Large intestine (tissue), 3 donors: ENCODE measurements around the gene SETBP1. TPM values are rescaled to one million over a fixed set of nuclear protein-coding genes. Genes with fewer than 3 reads are reported as not detected.

ENCODE experiments used
- DNase-seq, 2 donors: peaks; one replicate each; pipeline versions ENCODE4 v3.0.0 to v3.0.0-alpha.2; 2013
- H3K27ac ChIP-seq: one replicate; pipeline ENCODE4 v1.5.1; 2013; ENCODE audit warnings: low read length
- H3K27me3 ChIP-seq: 2 replicates; pipeline ENCODE4 v1.6.1; 2013; ENCODE audit warnings: low read length; ENCODE audit not compliant: control insufficient read depth, insufficient read depth
- H3K36me3 ChIP-seq: 2 replicates; pipeline ENCODE4 v1.6.1; 2013; ENCODE audit warnings: low read length; ENCODE audit not compliant: control insufficient read depth, insufficient read depth
- H3K4me1 ChIP-seq: one replicate; pipeline ENCODE4 v1.6.1; 2013; ENCODE audit warnings: low read length; ENCODE audit not compliant: control insufficient read depth, insufficient read depth
- H3K4me3 ChIP-seq: one replicate; pipeline ENCODE4 v1.5.1; 2013; ENCODE audit warnings: low read length
- H3K9me3 ChIP-seq: one replicate; pipeline ENCODE4 v1.6.1; 2013; ENCODE audit warnings: mild to moderate bottlenecking, low read depth, low read length, moderate library complexity; ENCODE audit not compliant: control insufficient read depth
- WGBS: methylation state at CpG from one replicate; pipeline ENCODE4 v1.1.5; 2013; ENCODE audit warnings: low lambda C conversion rate; ENCODE audit not compliant: insufficient coverage; 5-methylcytosine and 5-hydroxymethylcytosine counted together
- polyA plus RNA-seq: library from polyadenylated mRNA; unstranded; fragments of 120-200 nt; gene quantifications from one replicate; pipeline ENCODE4 v1.2.1, GENCODE V29; 2013

Gene SETBP1
- polyA plus RNA-seq, 1 donor = 6.7 TPM

DNA sequence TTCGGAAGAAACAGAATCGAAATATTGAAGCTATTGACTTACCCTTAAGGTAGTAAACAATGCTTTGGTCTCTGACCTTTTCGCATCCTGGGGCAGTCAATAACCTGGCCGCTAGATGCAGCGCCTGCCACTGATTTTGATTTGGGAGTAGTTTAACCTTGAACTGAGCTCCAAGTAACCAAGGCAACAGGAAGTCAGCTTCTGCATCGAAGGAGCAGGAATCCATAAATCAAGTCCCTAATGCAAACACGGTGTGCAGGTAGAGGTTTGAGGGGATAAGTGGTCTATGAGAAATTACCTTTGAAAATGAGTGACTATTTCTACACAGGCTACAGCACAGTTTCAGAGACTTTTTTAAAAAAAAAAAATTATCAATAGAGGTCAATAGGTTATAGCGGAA lies 353.5 kb downstream of the SETBP1 start:
- Histone ChIP-seq H3K36me3 (peaks cover 4% of the 10 kb centered on the region), H3K4me1 (no peaks in the 10 kb centered on the region), H3K4me3 (no peak overlapping the region), H3K27me3 (no peaks in the 10 kb centered on the region), H3K9me3 (no peaks in the 10 kb centered on the region), H3K27ac (no peak overlapping the region)
- 39% methylated on average over 2 of the region's 8 CpGs for WGBS
- DNase-seq = no peak

DNA sequence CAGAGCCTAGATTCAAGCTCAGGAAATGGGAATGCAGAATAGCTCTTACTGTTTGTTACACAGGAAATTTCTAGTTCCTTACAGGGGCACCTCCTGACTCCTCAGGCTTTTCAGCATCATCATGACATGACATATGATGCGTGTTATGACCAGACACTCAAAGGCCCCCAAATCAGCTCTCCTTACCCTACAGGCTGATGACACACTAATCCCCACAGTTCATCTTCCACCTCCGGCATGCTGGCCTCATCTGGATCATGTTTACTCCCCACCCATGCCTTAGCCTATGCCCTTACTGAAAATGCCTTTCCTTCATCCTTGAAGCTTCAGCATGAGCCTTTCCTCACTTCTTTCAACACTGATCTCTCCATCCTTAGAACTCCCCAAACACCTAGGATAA lies 356.9 kb downstream of the SETBP1 start:
- H3K27ac ChIP-seq = no peak overlapping the region
- no peaks in the 10 kb centered on the region for H3K4me1 ChIP-seq
- WGBS = 83% methylated on average over 1 of the region's 2 CpGs
- no peak overlapping the region for H3K4me3 ChIP-seq
- H3K27me3 ChIP-seq = no peaks in the 10 kb centered on the region
- peaks cover 4% of the 10 kb centered on the region for H3K36me3 ChIP-seq
- DNase-seq = no peak
- H3K9me3 ChIP-seq = no peaks in the 10 kb centered on the region

DNA sequence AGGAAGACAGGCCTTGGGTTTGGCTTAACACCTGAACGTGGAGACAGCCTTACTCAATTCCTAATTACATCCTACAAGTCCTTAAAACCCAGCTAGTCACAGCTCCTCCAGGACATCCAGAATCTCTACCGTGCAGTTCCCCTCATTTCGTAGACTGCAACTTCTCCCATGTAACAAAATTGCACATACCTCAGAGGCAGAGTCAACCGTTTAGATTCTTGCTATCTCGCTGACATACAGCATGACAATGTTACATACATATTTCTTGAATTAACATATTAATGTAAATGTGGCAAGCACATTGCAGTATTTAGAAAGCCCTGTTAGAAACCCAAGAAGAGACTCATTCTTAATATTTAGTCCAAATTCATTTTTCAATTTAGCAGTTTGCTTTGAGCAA lies 358.7 kb downstream of the SETBP1 start:
- no peak for DNase-seq
- Histone ChIP-seq H3K27me3 (no peaks in the 10 kb centered on the region), H3K4me1 (peaks cover 9% of the 10 kb centered on the region), H3K36me3 (peaks cover 4% of the 10 kb centered on the region), H3K27ac (no peak overlapping the region), H3K4me3 (no peak overlapping the region), H3K9me3 (no peaks in the 10 kb centered on the region)
- no CpG with 5 or more reads among the region's 5 CpGs for WGBS

DNA sequence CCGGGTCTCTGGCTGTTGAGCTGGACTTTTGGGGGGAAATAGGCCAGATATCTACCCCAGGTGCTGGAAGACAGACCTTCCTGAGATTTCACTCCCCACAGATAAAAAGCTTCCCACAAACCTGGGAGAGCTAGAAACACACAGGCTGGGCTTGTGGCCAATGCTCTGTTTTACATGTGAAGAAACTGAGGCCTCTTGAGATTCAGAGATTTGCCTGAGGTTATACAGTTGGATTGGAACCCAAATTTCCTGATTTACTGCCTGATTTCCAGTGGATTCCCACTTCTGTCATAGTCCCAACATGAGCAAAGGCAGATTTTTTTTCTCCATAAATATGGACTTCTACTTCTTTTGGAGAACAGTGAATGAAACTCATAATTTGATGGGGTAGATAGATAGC lies 360.2 kb downstream of the SETBP1 start:
- no CpG with 5 or more reads among the region's 1 CpG for WGBS

DNA sequence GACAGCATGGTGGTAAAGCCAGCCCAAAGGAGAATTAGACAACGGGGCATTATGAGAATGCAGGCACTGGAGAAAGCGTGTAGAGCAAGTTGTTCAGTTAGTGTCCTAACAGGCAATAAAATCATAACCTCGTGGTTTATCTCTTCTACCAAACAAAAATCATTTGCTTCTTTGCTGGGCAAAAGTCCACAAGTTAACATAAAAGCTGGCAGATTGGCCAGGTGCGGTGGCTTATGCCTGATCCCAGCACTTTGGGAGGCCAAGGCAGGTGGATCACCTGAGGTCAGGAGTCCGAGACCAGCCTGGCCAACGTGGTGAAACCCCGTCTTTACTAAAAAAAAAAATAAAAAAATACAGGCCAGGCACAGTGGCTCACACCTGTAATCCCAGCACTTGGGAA lies 364.1 kb downstream of the SETBP1 start:
- no peak overlapping the region for H3K4me3 ChIP-seq
- H3K4me1 ChIP-seq = peaks cover 16% of the 10 kb centered on the region
- no peaks in the 10 kb centered on the region for H3K9me3 ChIP-seq
- WGBS = 17% methylated on average over 2 of the region's 7 CpGs
- H3K27me3 ChIP-seq = no peaks in the 10 kb centered on the region
- no peak overlapping the region for H3K27ac ChIP-seq
- no peaks in the 10 kb centered on the region for H3K36me3 ChIP-seq
- DNase-seq = peak; percentile 75 to 87

More for the DNA sequence above, 360.2 kb downstream of the SETBP1 start:
- peaks cover 16% of the 10 kb centered on the region for H3K4me1 ChIP-seq
- no peak overlapping the region for H3K4me3 ChIP-seq
- H3K27ac ChIP-seq = no peak overlapping the region
- no peaks in the 10 kb centered on the region for H3K9me3 ChIP-seq
- H3K36me3 ChIP-seq = peaks cover 4% of the 10 kb centered on the region
- no peaks in the 10 kb centered on the region for H3K27me3 ChIP-seq
- DNase-seq = no peak

DNA sequence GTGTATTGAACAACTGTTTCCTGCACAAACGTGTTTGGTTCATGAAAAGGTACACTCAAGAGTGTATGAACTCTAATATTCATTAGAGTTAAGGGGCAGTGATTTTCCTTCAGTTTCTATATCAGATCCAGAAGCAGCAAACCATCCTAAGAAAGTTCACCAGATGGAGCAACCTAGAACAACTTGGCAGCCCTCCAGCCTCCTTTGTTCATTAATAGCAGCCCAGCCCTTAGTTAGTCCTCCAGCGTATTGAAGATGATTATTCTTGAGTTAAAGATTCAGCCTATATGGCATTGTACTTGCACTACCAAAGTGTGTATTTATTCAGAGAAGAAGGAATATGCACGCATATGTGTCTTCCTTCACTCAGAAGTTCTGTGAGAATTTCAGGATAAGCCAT lies 365.5 kb downstream of the SETBP1 start:
- Histone ChIP-seq H3K27ac (no peak overlapping the region), H3K4me1 (peaks cover 24% of the 10 kb centered on the region), H3K9me3 (no peaks in the 10 kb centered on the region), H3K4me3 (no peak overlapping the region), H3K36me3 (no peaks in the 10 kb centered on the region), H3K27me3 (no peaks in the 10 kb centered on the region)
- peak in 1 of 2 donors; percentile 55 for DNase-seq
- no CpG with 5 or more reads among the region's 3 CpGs for WGBS

DNA sequence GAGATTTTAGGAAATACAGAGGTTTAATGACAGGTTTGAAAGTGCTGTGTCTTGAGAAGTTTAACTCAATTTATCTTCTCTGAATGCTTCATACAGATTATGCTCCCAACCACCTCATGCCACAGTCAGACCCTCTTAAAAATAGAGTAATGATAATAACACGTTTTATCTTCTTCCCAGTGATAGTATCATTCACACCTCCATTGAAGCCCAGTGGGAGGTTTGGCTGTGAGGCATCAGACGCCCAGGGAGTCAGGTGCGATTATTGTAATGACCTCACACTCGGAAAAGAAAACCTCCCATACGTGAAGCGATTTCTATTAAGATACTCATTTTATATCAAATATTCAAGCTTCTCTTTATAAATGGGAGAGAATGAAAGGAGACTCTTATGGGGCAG lies 366.3 kb downstream of the SETBP1 start:
- no peaks in the 10 kb centered on the region for H3K36me3 ChIP-seq
- H3K9me3 ChIP-seq = no peaks in the 10 kb centered on the region
- H3K4me3 ChIP-seq = no peak overlapping the region
- DNase-seq = no peak
- no CpG with 5 or more reads among the region's 6 CpGs for WGBS
- no peaks in the 10 kb centered on the region for H3K27me3 ChIP-seq
- H3K27ac ChIP-seq = no peak overlapping the region
- peaks cover 30% of the 10 kb centered on the region for H3K4me1 ChIP-seq

DNA sequence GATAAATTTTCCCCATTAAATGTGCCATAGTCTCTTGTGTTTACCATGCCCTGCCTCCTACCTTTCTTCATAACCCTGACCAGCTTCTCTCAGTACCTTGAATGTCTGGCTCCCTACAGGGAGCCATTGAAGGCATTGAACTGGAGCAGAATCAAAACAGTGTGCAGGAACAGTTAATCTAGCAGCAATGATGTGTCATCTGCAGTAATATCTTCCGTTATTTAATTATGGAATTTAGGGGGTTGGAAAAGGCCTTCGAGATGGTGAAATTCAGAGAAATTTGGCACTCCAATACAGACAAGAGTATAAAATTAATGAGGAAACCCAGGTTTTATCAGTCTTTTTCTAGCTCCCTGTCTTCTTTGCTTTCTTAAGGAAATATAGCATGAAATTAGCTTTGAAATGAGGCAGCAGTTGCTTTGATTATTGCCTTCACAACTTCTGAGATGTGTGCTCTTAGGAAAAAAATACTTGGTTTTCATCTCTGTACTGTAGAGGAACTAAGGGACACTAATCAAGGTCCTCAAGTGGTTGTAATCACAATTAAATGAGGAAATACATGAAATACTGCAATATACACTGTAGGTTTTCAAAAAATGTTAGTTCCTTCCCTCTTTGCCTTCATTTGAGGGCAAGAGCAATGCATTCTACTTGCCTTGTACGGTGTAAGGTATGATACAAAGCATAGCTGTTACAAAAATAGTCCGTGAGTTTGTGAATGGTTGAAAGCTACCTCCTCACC lies 369.1 kb downstream of the SETBP1 start:
- peak overlapping the region; percentile 33 for H3K27ac ChIP-seq
- no peaks in the 10 kb centered on the region for H3K27me3 ChIP-seq
- peaks cover 25% of the 10 kb centered on the region for H3K4me1 ChIP-seq
- H3K9me3 ChIP-seq = no peaks in the 10 kb centered on the region
- H3K4me3 ChIP-seq = no peak overlapping the region
- DNase-seq = no peak
- 100% methylated on average over 2 of the region's 4 CpGs for WGBS
- H3K36me3 ChIP-seq = no peaks in the 10 kb centered on the region

DNA sequence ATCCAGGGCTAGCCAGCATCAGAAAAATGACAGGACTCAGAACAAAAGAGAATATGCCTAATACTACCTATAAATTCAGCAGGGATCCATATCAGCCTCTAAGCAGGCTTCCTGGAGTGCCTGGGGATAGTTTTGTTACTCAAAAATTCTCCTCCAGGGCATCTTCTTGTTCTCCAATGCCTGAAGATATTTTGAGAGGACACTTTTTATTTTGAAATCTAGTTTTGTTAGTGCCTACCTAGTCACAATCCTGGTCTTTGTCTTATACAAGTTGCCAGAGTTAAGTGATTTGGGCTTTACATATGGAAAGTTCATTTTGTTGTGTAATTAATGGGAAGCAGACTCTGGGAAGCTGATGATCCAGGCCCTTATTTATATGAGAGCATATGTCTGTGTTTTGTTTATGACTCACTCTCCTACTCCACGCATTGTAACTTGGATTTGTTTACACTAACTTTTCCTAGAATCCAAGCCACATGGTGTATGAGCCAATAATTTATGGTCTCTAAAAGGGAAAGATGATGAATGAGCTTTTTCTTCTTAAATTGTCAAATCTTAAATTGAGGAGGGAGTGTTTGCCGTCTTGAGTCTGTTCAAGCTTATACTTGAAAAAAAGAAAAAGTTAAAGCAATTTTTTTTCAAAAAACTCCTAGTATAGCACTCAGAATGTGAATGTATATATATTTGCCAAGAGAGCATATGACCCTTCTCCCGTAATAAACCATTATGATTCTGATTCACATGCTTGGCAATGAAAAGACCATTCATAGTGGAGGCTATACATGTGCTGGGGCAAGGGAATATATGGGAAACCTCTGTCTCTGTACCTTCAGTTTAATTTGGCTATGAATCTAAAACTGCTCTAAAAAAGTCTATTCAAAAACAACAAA lies 370.3 kb downstream of the SETBP1 start:
- H3K4me3 ChIP-seq = no peak overlapping the region
- peak overlapping the region; percentile 33 for H3K27ac ChIP-seq
- H3K36me3 ChIP-seq = no peaks in the 10 kb centered on the region
- H3K4me1 ChIP-seq = peaks cover 23% of the 10 kb centered on the region
- WGBS = no CpG with 5 or more reads among the region's 3 CpGs
- H3K9me3 ChIP-seq = no peaks in the 10 kb centered on the region
- DNase-seq = peak; percentile 60 to 81
- no peaks in the 10 kb centered on the region for H3K27me3 ChIP-seq

DNA sequence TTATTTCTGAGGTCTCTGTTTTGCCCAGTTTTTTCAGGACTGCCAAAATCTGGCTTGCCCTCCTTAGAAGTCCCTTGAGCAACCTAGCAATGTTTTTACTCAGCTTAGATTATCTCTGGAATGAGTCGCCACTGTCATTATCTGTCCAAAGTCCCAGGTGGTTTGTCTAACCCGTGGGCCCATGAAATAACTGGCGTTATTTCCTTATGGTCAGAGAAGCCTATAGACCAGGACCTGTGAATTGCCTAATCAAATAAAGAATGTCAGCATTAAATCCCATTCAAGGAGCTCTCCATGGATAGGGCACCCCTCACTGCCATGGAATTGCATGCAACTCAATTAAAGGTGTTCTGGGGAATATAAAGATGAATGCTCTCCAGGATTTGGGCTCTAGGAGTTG lies 373.9 kb downstream of the SETBP1 start:
- H3K27me3 ChIP-seq = no peaks in the 10 kb centered on the region
- H3K27ac ChIP-seq = peak overlapping the region; percentile 49
- no peaks in the 10 kb centered on the region for H3K9me3 ChIP-seq
- no peak overlapping the region for H3K4me3 ChIP-seq
- H3K36me3 ChIP-seq = no peaks in the 10 kb centered on the region
- no CpG with 5 or more reads among the region's 3 CpGs for WGBS
- peak; percentile 63 to 81 for DNase-seq
- peaks cover 40% of the 10 kb centered on the region for H3K4me1 ChIP-seq
